WTC11 (cell line): ENCODE data around the gene ESYT2. TPM values are rescaled to one million over a fixed set of nuclear protein-coding genes. Genes with fewer than 3 reads are reported as not detected.

ENCODE experiments used
- ATAC-seq: fragments of 200-7000 bp; cut with Tn5 transposase; 2 replicates; pipeline ENCODE4 v1.10.0; 2021; ENCODE audit warnings: mild to moderate bottlenecking, moderate library complexity
- CTCF ChIA-PET: fragments of 300-600 bp; sonication (Branson Sonifier 250); formaldehyde crosslinking; loops from one replicate; lab custom pipeline; 2021; ENCODE audit warnings: antibody characterized with exemption; lab: Charles Lee
- POLR2A ChIA-PET: fragments of 350-600 bp; sonication (Branson Sonifier 250); formaldehyde crosslinking; loops from one replicate; lab custom pipeline; 2021; ENCODE audit warnings: antibody characterized with exemption; lab: Charles Lee
- DNase-seq: peaks from one replicate; pipeline ENCODE4 v3.0.0; 2021; ENCODE audit warnings: low spot score
- H3K27ac Mint-ChIP-seq: 2 replicates; pipeline ENCODE4 v1.8.0; 2021; ENCODE audit warnings: mixed read lengths
- H3K27me3 Mint-ChIP-seq: 2 replicates; pipeline ENCODE4 v1.8.0; 2021; ENCODE audit warnings: low read depth, mild to moderate bottlenecking, moderate library complexity, mixed read lengths
- H3K36me3 Mint-ChIP-seq: 2 replicates; pipeline ENCODE4 v1.8.0; 2021; ENCODE audit warnings: mixed read lengths
- H3K4me1 Mint-ChIP-seq: 2 replicates; pipeline ENCODE4 v1.8.0; 2022; ENCODE audit warnings: mixed read lengths
- H3K4me3 Mint-ChIP-seq: 2 replicates; pipeline ENCODE4 v1.8.0; 2021; ENCODE audit warnings: mild to moderate bottlenecking, moderate library complexity, mixed read lengths
- H3K9me3 Mint-ChIP-seq: 2 replicates; pipeline ENCODE4 v1.8.0; 2021; ENCODE audit warnings: mixed read lengths
- FOXJ3 ChIP-seq: sonication (generic); formaldehyde crosslinking; IDR thresholded peaks from 2 replicates; pipeline ENCODE4 v1.9.0; 2021; ENCODE audit warnings: missing genetic modification reagents, mild to moderate bottlenecking, borderline replicate concordance
- FOXK1 ChIP-seq: sonication (generic); formaldehyde crosslinking; IDR thresholded peaks from 2 replicates; pipeline ENCODE4 v1.8.0; 2022; ENCODE audit warnings: mild to moderate bottlenecking, moderate library complexity, missing genetic modification reagents
- GABPB1 ChIP-seq: sonication (generic); formaldehyde crosslinking; IDR thresholded peaks from 2 replicates; pipeline ENCODE4 v1.8.1; 2023; ENCODE audit warnings: mild to moderate bottlenecking, missing genetic modification reagents
- NR1H2 ChIP-seq: sonication (generic); formaldehyde crosslinking; IDR thresholded peaks from 2 replicates; pipeline ENCODE4 v1.9.0; 2021; ENCODE audit warnings: mild to moderate bottlenecking, moderate library complexity, missing genetic modification reagents
- NR3C1 ChIP-seq: sonication (generic); formaldehyde crosslinking; conservative IDR thresholded peaks from 2 replicates; pipeline ENCODE4 v1.8.1; 2023; ENCODE audit warnings: low read depth, mild to moderate bottlenecking, missing genetic modification reagents
- OVOL2 ChIP-seq: fragments of 250-450 bp; sonication (Bioruptor Pico); IDR thresholded peaks from 2 replicates; pipeline ENCODE4 v1.9.0; 2021; ENCODE audit warnings: mild to moderate bottlenecking, borderline replicate concordance
- SP1 ChIP-seq: sonication (generic); formaldehyde crosslinking; conservative IDR thresholded peaks from 2 replicates; pipeline ENCODE4 v1.8.1; 2022; ENCODE audit warnings: missing genetic modification reagents
- ZNF219 ChIP-seq: sonication (generic); formaldehyde crosslinking; IDR thresholded peaks from 2 replicates; pipeline ENCODE4 v1.8.0; 2023; ENCODE audit warnings: missing genetic modification reagents, mild to moderate bottlenecking, borderline replicate concordance
- ZNF396 ChIP-seq: fragments of 250-450 bp; sonication (Bioruptor Pico); IDR thresholded peaks from 2 replicates; pipeline ENCODE4 v1.8.0; 2021; ENCODE audit warnings: mild to moderate bottlenecking, moderate library complexity, borderline replicate concordance
- ZNF416 ChIP-seq: fragments of 250-450 bp; sonication (Bioruptor Pico); IDR thresholded peaks from 2 replicates; pipeline ENCODE4 v1.9.0; 2021; ENCODE audit warnings: mild to moderate bottlenecking, inconsistent platforms
- total RNA-seq: library from RNA; stranded (reverse); gene quantifications from 3 replicates; pipeline ENCODE4 v1.2.3, GENCODE V29; 2021
- TF ChIP-seq, protein P1 (sequence below): sonication (generic); formaldehyde crosslinking; IDR thresholded peaks from 2 replicates; pipeline ENCODE4 v1.8.0; 2023; ENCODE audit warnings: mild to moderate bottlenecking, missing genetic modification reagents
- TF ChIP-seq, protein P2 (sequence below): sonication (generic); formaldehyde crosslinking; conservative IDR thresholded peaks from 2 replicates; pipeline ENCODE4 v1.8.1; 2022; ENCODE audit warnings: mild to moderate bottlenecking, missing genetic modification reagents
- TF ChIP-seq, protein P3 (sequence below): fragments of 250-450 bp; sonication (Bioruptor Pico); IDR thresholded peaks from 2 replicates; pipeline ENCODE4 v1.9.0; 2021; ENCODE audit warnings: mild to moderate bottlenecking
- TF ChIP-seq, protein P4 (sequence below): fragments of 250-450 bp; sonication (Bioruptor Pico); IDR thresholded peaks from 2 replicates; pipeline ENCODE4 v1.9.0; 2021; ENCODE audit warnings: mild to moderate bottlenecking
- TF ChIP-seq, protein P5 (sequence below): sonication (generic); formaldehyde crosslinking; IDR thresholded peaks from 2 replicates; pipeline ENCODE4 v1.8.1; 2022; ENCODE audit warnings: missing genetic modification reagents, borderline replicate concordance

The ESYT2 gene
- total RNA-seq, 1 experiment from 2014 or later: 45.1 TPM

DNA sequence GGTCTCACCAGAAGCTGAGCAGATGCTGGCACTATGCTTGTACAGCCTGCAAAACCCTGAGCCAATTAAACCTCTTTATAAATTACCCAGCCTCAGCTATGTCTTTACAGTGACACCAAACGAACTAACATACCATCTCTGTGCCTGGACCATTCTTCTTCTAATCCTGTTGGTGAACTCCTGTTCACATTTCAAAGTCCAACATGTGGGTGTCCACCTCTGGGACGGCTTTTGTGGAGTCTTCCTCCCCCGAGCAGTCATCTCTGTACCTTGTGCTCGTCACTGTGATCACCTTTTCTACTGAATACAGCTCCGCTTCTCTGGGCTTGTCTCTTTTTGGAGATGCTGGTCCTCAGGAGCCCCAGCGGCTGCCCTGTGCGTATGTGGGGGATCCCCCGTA is 7.4 kb upstream of the ESYT2 start (continued):
- TF ChIP-seq, protein P1, sequence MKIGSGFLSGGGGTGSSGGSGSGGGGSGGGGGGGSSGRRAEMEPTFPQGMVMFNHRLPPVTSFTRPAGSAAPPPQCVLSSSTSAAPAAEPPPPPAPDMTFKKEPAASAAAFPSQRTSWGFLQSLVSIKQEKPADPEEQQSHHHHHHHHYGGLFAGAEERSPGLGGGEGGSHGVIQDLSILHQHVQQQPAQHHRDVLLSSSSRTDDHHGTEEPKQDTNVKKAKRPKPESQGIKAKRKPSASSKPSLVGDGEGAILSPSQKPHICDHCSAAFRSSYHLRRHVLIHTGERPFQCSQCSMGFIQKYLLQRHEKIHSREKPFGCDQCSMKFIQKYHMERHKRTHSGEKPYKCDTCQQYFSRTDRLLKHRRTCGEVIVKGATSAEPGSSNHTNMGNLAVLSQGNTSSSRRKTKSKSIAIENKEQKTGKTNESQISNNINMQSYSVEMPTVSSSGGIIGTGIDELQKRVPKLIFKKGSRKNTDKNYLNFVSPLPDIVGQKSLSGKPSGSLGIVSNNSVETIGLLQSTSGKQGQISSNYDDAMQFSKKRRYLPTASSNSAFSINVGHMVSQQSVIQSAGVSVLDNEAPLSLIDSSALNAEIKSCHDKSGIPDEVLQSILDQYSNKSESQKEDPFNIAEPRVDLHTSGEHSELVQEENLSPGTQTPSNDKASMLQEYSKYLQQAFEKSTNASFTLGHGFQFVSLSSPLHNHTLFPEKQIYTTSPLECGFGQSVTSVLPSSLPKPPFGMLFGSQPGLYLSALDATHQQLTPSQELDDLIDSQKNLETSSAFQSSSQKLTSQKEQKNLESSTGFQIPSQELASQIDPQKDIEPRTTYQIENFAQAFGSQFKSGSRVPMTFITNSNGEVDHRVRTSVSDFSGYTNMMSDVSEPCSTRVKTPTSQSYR (CRISPR knock-in tag): no peak
- TF ChIP-seq OVOL2: no peak
- TF ChIP-seq ZNF219 (CRISPR knock-in tag): no peak
- TF ChIP-seq, protein P2, sequence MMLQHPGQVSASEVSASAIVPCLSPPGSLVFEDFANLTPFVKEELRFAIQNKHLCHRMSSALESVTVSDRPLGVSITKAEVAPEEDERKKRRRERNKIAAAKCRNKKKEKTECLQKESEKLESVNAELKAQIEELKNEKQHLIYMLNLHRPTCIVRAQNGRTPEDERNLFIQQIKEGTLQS (CRISPR knock-in tag): no peak
- no peak for TF ChIP-seq ZNF396 (CRISPR knock-in tag)
- TF ChIP-seq, protein P3, sequence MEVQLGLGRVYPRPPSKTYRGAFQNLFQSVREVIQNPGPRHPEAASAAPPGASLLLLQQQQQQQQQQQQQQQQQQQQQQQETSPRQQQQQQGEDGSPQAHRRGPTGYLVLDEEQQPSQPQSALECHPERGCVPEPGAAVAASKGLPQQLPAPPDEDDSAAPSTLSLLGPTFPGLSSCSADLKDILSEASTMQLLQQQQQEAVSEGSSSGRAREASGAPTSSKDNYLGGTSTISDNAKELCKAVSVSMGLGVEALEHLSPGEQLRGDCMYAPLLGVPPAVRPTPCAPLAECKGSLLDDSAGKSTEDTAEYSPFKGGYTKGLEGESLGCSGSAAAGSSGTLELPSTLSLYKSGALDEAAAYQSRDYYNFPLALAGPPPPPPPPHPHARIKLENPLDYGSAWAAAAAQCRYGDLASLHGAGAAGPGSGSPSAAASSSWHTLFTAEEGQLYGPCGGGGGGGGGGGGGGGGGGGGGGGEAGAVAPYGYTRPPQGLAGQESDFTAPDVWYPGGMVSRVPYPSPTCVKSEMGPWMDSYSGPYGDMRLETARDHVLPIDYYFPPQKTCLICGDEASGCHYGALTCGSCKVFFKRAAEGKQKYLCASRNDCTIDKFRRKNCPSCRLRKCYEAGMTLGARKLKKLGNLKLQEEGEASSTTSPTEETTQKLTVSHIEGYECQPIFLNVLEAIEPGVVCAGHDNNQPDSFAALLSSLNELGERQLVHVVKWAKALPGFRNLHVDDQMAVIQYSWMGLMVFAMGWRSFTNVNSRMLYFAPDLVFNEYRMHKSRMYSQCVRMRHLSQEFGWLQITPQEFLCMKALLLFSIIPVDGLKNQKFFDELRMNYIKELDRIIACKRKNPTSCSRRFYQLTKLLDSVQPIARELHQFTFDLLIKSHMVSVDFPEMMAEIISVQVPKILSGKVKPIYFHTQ: no peak
- TF ChIP-seq ZNF416 (CRISPR knock-in tag): no peak

DNA sequence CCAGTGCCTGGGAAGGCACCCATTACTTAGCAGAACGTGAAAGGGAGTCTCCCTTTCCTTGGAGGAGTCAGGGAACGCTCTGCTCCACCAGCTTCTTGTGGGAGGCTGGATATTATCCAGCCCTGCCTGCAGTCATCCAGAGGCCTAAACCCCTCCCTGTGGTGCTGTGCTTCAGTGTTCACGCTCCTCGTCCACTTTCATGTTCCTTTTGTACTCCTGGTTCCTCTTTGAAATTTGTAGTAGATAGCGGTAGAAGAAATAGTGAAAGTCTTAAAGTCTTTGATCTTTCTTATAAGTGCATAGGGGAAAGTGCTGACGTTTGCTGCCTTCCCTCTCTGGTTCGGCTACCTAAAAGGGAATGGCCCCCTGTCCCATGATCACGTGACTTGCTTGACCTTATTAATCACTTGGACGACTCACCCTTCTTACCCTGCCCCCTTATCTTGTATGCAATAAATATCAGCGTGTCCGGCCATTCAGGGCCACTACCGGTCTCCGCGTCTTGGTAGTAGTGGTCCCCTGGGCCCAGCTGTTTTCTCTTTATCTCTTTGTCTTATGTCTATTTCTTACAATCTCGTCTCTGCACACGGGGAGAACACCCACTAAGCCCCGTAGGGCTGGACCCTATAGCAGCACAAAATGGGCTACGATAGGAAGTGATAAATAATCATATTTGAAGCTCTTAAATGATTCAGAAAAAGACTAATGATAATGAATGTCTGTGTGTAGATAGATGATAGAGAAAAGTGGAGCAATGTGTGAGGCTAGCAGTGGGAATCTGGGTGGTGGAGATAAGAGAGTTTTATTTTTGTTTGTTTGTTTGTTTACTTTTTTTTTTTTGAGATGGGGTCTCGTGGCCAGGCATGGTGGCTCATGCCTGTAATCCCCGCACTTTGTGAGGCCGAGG is 5.8 kb upstream of the ESYT2 start:
- peaks cover 5% of the 10 kb centered on the region; the same call in 1 of the 2 replicates for H3K36me3 Mint-ChIP-seq
- H3K4me3 Mint-ChIP-seq: no peak overlapping the region
- no peak overlapping the region for H3K27ac Mint-ChIP-seq
- peaks cover 8% of the 10 kb centered on the region; the same call in 1 of the 2 replicates for H3K9me3 Mint-ChIP-seq
- no peak for DNase-seq
- peaks cover 18% of the 10 kb centered on the region for H3K27me3 Mint-ChIP-seq
- H3K4me1 Mint-ChIP-seq: peaks cover 38% of the 10 kb centered on the region
- no peak for ATAC-seq
- ChIA-PET POLR2A (interaction anchor here (1.2 kb wide), 1 partner anchor 9 kb away, joined by 3 read pairs; no protein-coding TSS in a partner anchor), CTCF (no interaction called here)
- TF ChIP-seq FOXJ3 (CRISPR knock-in tag) (no peak), SP1 (CRISPR knock-in tag) (no peak), NR3C1 (no peak)
- TF ChIP-seq, protein P1 (CRISPR knock-in tag): no peak
- TF ChIP-seq, protein P4, sequence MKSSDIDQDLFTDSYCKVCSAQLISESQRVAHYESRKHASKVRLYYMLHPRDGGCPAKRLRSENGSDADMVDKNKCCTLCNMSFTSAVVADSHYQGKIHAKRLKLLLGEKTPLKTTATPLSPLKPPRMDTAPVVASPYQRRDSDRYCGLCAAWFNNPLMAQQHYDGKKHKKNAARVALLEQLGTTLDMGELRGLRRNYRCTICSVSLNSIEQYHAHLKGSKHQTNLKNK (CRISPR knock-in tag): no peak

DNA sequence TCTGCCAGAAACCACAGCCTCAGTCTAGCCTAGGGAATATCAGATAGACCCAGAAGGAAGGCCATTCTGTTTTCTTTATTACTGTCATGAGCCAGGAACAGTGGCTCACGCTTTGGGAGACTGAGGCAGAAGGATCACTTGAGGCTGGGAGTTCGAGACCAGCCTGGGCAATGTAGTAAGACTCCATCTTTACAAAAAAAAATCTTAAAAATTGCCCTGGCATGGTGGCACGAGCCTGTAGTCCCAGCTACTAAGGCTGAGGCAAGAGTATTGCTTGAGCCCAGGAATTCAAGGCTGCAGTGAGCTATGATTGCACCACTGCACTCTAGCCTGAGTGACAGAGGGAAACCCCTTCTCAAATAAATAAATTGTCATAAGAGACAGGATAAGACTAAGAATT is 3.7 kb upstream of the ESYT2 start:
- H3K4me1 Mint-ChIP-seq: peaks cover 30% of the 10 kb centered on the region
- no peak for DNase-seq
- TF ChIP-seq NR1H2 (CRISPR knock-in tag) (no peak), GABPB1 (CRISPR knock-in tag) (no peak), FOXK1 (no peak)
- TF ChIP-seq, protein P5, sequence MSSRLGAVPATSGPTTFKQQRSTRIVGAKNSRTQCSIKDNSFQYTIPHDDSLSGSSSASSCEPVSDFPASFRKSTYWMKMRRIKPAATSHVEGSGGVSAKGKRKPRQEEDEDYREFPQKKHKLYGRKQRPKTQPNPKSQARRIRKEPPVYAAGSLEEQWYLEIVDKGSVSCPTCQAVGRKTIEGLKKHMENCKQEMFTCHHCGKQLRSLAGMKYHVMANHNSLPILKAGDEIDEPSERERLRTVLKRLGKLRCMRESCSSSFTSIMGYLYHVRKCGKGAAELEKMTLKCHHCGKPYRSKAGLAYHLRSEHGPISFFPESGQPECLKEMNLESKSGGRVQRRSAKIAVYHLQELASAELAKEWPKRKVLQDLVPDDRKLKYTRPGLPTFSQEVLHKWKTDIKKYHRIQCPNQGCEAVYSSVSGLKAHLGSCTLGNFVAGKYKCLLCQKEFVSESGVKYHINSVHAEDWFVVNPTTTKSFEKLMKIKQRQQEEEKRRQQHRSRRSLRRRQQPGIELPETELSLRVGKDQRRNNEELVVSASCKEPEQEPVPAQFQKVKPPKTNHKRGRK (CRISPR knock-in tag): no peak
- ATAC-seq: no peak
- H3K9me3 Mint-ChIP-seq: peaks cover 8% of the 10 kb centered on the region; the same call in 1 of the 2 replicates
- POLR2A ChIA-PET: no interaction called here
- H3K27ac Mint-ChIP-seq: no peak overlapping the region
- H3K4me3 Mint-ChIP-seq: no peak overlapping the region
- CTCF ChIA-PET: no interaction called here
- peaks cover 5% of the 10 kb centered on the region; the same call in 1 of the 2 replicates for H3K36me3 Mint-ChIP-seq
- peaks cover 18% of the 10 kb centered on the region for H3K27me3 Mint-ChIP-seq
